HG02938 (cell line): ENCODE measurements around the gene CORO6.

Experiments used
- ATAC-seq: cut with Tn5 transposase; IDR thresholded peaks from one replicate; pipeline ENCODE4 v1.9.1; 2021; ENCODE audit warnings: mild to moderate bottlenecking, moderate library complexity; ENCODE audit not compliant: unreplicated experiment

CORO6 gene

GRCh38 chr17:29591737-29592608 is 30.7 kb downstream of the CORO6 start:
- ATAC-seq: no peak

DNA sequence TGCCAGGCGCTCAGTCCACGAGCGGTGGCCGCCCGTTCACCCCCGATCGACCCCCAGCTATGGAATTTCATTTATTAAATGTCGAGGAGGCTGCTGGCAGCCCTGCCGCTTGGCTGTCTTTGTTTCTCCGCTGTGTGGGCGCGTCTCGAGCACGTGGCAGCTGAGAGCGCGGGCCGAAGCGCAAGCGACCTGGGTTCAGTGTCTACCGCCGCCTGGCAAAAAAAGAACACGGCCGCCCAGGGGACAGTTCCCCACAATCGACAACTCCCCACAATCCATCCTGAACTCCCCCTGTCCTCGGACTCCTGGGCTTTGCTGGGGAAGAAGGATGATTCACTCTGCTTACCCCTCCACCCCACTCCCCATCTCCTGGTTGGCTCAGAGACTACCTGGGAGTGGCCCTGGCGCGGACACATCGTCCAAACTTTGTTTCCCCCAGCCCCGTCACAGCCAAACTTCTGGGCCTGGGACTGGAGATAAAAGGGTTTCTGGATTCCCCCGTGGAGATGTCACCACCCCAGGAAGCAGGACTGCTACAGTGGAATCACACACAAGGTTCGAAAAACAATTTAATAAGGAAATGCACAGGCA is 31.5 kb downstream of the CORO6 start:
- ATAC-seq: no peak

DNA sequence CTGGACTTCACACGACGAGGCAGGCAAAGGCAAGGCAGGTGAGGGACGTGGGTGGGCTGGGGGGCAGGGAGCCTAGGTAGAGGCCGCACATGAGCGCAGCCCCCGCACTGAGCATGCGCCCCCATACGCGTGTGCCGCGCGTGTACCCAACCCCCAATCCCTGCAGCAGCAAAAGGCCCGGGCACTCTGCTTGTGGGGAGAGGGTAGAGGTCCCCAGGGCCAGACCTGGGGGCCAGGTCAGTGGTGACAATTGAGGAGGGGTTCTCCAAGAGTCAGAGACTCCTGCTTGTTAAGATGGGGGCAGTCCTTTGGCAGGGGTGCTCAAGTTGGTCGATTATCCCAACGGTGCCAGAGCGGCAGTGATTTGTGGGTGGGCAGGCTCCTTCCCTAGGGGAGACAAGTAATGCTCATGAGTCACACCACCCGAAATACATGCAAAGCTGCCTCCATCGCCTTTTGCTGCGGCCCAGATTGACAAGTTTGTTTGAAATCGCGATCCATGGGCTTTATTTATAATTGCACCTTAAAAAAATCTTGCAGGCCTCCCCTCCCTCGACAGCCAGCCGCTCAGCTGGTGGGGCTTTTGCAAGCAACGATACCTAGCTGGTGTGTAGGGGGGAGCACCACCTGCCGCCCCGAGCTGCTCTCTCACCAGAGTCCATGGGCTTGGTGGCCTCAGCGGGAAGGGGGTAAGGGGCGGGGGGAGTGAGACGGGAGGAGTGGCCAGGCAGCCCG is 32.1 kb downstream of the CORO6 start:
- no peak for ATAC-seq

- no peak for ATAC-seq
These were observed 32.9 kb downstream of the CORO6 start, which contains the start of gene GIT1 for GRCh38 chr17:29589524-29590410. TSS of gene GIT1 (minus strand) at chr17:29589648. CDS start at chr17:29589378, 270 bp downstream.

DNA sequence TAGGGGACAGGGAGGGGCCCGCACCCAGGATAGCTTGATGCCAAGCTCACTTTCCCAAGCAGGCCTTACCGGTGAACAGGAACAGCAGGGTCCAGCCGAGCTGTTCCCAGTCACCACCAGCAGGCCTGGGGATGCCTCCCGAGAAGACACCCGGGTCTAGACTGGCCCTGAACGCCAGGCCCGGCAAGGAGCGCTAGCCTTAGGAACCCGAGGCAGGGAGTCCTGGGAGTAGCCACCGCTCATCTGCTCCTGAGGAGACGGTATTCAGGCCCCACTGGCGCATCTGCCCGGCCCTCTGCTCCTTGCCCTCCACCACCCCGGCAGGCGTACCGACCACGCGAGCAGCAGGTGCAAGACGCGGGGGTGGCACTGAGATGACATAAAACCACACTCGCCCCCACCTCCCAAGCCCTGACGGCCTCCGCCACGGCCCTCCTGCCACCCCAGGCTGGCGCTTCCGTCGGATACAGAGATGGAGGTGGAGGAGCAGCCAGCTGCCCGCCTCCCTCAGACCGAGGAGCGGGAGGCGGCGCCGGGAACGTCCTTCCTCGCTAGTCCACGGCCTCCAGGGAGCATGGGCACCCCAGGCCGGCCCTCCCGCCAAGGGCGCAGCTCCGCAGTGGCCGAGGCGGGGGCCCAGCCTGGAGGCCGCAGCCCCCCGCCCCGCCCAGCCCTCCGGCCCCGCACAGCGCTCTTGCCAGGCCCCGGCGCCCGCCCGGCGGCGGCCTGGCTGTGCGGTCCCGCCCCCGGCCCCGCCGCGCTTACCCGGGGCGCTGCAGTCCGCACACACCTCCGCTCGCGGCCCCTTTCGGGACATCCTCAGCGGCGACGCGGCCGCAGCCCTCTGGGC is 33.9 kb downstream of the CORO6 start:
- ATAC-seq: no peak

DNA sequence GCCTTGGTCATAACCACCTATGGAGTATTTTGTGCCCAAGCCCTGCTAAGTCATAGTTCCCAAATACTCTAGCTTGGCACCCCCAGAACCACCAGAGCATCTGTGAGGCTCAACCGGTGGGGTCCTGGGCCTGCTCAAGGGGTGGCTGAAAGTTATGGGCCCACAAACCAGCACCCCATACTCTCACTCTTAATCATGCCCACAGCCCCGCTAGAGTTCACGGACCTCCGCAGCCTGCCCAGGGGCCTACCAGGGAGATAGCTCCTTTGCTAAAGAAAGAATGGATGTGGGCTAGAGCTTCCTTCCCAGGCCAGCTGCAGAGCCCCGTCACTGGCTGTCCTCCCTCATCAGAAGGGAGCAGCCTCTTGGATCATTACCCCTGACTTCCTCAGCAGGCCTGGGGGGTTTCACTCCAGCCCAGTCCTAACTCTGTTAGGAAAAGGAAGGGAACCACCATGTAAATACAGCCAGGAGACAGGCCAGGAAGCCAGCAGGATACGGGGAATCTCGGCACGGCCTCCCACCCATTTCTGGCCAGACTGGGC is 34.6 kb downstream of the CORO6 start:
- ATAC-seq: no peak

DNA sequence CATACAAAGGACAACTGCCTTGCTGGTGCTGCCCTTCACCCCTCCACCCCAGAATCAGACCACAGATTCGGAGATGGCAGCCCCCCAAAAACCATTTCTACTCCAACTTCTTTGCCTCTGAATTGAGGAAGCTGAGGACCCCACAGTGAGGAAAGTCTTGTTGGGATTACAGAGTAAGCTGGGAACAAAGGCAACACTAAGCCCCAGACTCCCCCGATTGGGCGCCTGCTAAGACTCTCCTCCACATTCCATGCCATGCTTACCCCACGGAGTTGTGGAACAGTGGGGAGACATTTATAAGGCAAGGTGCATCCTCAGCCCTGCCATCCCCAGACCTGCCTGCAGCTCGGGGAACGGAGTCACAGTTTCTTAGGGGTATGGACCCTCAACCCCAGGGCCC is 35.1 kb downstream of the CORO6 start:
- ATAC-seq: no peak

DNA sequence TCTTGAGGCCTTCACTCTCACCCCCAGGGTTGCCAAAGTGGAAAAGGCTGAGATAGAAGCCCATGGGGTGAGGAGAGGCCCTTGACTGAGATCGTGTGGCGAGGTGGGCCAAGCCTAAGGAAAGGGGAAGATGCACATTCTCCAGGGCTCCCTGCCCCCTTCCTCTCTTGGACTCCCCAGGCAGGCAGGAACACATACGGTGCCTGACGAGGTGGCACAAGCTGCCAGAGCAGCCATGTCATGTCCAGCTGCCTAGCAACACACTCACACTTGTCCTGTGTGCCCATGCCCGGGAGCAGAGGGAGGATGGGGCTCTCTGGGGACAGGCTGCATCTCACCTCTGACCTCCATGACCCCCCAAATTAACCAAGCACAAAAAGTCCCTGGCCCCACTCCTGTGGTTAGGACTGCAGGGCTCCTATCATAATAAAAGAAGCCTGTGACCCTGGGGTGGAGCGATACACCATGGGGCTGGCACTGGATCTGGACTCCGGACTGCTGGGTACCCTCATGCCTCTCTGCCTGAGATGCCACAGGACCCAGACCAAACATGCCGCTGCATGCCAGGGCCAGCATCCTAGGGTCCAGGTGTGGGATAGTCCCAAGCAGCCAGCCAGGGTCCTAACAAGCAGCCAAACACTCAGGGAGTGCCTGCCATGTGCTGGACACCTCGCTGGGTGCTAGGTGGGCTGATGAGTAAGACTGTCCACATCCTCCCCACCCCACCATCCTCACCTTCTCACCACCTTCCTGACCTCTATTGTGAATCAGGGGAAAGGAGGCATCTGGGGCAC is 35.8 kb downstream of the CORO6 start:
- ATAC-seq: no peak

DNA sequence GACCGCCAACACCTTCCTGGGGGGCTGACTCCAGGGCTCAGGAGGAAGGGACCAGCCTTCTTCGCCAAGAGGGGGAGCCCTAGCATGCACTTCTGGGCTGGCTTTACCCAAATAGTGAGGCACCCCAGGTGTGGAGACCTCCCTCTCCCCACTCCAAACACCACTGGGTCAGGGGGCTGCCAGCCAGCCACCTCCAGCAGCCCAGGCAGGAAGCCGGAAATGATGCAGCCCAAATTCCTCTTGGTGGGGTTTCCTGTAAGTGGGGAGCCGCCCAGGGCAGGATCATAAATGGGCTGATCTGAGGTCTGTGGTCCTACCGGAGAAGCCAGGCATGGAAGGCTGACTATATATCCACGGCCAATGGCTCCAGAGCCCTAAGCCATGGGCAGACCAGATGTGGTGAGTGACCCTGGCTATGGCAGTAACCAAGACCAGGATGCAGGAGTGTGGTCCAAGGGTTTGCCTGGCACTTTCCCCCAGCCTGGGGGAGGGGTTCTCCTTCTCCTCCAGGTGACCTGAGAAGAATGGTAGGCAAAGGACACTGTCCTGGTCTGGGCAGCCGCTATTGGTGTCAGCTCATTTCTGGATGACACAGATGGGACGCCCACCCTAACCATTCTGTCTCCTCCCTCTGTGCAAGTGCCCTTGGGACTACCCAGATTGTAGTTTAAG is 37.5 kb downstream of the CORO6 start:
- no peak for ATAC-seq

GRCh38 chr17:29584452-29585079 is 38.1 kb downstream of the CORO6 start:
- ATAC-seq: no peak

- ATAC-seq: no peak
These were observed 39.1 kb downstream of the CORO6 start for GRCh38 chr17:29583324-29584248.

DNA sequence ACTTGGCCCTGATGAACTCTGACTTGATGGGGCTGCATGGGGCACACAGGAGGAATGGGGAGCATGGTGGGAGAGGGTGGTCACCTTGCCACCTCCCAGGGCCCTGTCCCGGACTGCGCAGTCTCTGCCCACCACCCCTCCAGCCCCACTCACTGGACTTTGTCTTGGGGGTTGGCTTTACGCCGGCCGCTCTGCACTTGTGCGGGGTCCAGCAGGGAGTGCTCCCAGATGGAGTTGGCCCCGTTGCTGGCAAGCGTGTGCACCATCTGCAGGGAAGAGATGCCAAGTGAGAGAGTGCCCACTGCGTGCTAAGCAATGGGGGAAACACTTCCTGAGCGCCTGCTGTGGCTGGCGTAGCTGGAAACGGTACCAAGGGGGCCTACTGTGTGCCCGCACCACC is 39.9 kb downstream of the CORO6 start:
- ATAC-seq: no peak

DNA sequence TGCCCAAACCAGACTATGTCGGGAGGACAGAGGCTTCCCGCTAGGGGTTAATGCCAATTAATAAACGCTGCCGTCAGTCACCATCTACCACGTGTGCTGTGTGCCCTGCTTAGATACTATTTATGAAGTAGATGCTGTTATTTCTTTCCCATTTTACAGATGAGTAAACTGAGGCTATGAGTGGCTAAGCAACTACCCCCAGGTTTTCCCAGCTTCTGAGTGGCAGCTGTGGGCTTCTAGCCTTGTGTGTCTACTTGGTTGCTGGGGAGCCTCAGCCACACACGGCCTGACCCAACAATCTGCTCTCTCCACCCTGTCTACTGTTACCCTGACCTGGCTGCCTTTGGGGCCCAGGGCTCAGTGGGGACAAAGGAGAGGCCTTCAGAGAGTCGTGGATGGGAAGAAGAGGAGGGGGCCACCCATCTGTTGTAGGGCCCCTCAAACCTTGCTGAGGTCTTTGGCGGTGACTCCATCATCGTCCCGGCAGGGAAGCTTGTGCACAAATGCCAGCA is 40.4 kb downstream of the CORO6 start:
- no peak for ATAC-seq

DNA sequence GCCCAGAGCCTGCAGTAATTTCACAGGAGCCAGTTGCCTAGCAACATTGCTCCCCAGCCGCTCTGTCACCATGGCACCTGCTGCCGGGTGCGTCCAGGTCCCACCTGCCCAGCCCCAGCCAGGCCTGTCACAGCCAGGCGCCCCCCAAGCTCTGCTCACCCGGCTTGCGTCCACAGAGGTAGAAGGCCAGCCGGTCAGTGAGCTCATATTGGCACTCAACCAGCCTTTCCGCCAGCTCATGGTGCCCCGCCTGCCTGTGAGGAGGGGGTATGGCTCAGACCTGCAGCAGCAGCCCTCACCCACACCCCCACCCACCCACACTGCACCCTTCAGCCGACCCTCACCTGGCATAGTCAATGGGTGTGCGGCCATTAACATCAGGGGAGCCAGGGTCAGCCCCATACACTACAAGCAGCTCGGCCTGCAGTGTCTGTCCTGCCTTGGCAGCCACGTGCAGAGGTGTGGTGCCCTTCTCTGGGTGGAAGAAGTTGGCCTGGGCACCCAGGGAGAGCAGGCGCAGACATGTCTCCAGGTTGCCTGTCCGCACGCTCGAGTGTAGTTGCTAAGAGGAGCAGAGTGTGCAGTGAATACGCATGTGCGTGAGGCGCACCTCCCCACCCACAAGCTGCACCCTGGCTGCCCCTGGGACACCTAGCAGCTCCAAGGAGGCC is 41.0 kb downstream of the CORO6 start:
- ATAC-seq: no peak

GRCh38 chr17:29579866-29580771 is 42.6 kb downstream of the CORO6 start:
- ATAC-seq: peak; percentile 69
